GM19438 (cell line): ENCODE results near the gene NUDC.

Source experiments
- ATAC-seq: cut with Tn5 transposase; IDR thresholded peaks from one replicate; pipeline ENCODE4 v1.9.1; 2021; ENCODE audit warnings: low read depth; ENCODE audit not compliant: unreplicated experiment

Gene NUDC

GRCh38 chr1:26949266-26949925 is 27.9 kb downstream of the NUDC start:
- no peak for ATAC-seq

- no peak for ATAC-seq
Measured at GRCh38 chr1:26949926-26950319, 28.4 kb downstream of the NUDC start.

GRCh38 chr1:26950602-26951001 is 29.1 kb downstream of the NUDC start:
- no peak for ATAC-seq

- ATAC-seq: no peak
Measured at GRCh38 chr1:26951216-26951615, 29.7 kb downstream of the NUDC start.

- no peak for ATAC-seq
Measured at GRCh38 chr1:26951821-26952497, 30.4 kb downstream of the NUDC start.

- ATAC-seq: no peak
Measured at GRCh38 chr1:26953374-26953773, 31.8 kb downstream of the NUDC start.

GRCh38 chr1:26956321-26956720 is 34.8 kb downstream of the NUDC start:
- no peak for ATAC-seq

GRCh38 chr1:26957306-26957705 is 35.8 kb downstream of the NUDC start:
- no peak for ATAC-seq

GRCh38 chr1:26959270-26959669 is 37.7 kb downstream of the NUDC start:
- ATAC-seq: no peak

- no peak for ATAC-seq
Measured at GRCh38 chr1:26959722-26960624, 38.4 kb downstream of the NUDC start, which contains the start of gene KDF1. TSS of gene KDF1 (minus strand) at chr1:26960468. CDS start at chr1:26952380, 8,088 bp downstream.

GRCh38 chr1:26960625-26960966 is 39.1 kb downstream of the NUDC start:
- ATAC-seq: no peak

- no peak for ATAC-seq
Measured at GRCh38 chr1:26961826-26962225, 40.3 kb downstream of the NUDC start.

- ATAC-seq: no peak
Measured at GRCh38 chr1:26965213-26965612, 43.7 kb downstream of the NUDC start.

- ATAC-seq: no peak
Measured at GRCh38 chr1:26965628-26966027, 44.1 kb downstream of the NUDC start.

- no peak for ATAC-seq
Measured at GRCh38 chr1:26970810-26971209, 49.3 kb downstream of the NUDC start.

- ATAC-seq: no peak
Measured at GRCh38 chr1:26971590-26971989, 50.0 kb downstream of the NUDC start.

- no peak for ATAC-seq
Measured at GRCh38 chr1:26972390-26972789, 50.8 kb downstream of the NUDC start.

GRCh38 chr1:26972821-26973220 is 51.3 kb downstream of the NUDC start:
- ATAC-seq: no peak

GRCh38 chr1:26976621-26977510 is 55.3 kb downstream of the NUDC start:
- no peak for ATAC-seq

GRCh38 chr1:26978901-26979300 is 57.4 kb downstream of the NUDC start:
- ATAC-seq: no peak
